ENCODE measurements around the gene CTH. TPM values are rescaled to one million over a fixed set of nuclear protein-coding genes. Genes with fewer than 3 reads are reported as not detected.

CTH gene
- polyA plus RNA-seq, 1 donor from 2014 or later, result 1.7 TPM

- H3K27me3 Mint-ChIP-seq, result peaks cover 3% of the 10 kb centered on the region
- no peaks in the 10 kb centered on the region for H3K36me3 Mint-ChIP-seq
- H3K27ac Mint-ChIP-seq, result no peak overlapping the region
- H3K4me1 Mint-ChIP-seq, result no peaks in the 10 kb centered on the region
- no peak overlapping the region for H3K4me3 Mint-ChIP-seq
- H3K9me3 Mint-ChIP-seq, result peaks cover 0 to 9% (median 4%) of the 10 kb centered on the region in 3 donors
Measured at GRCh38 chr1:70487910-70488665, 77.0 kb downstream of the CTH start.

Other genes with a start within 250 kb of the CTH start
- gene LRRC40, start 205.7 kb upstream of the CTH start, polyA plus RNA-seq, result 6.0 TPM
- gene SRSF11, start 189.9 kb upstream of the CTH start, polyA plus RNA-seq, result 84.2 TPM
- gene ANKRD13C, start 56.5 kb upstream of the CTH start, polyA plus RNA-seq, result 19.7 TPM

Data from IgD-negative memory B cell (primary cell).